Stimulated activated CD4-positive, alpha-beta T cell treated with anti-CD3 and anti-CD28 coated beads, Interleukin-1b, Interleukin-23, amount 100 ng/mL, for 4 hours (primary cell): ENCODE data around the gene PPFIBP1.

Source experiments
- DNase-seq, 2 donors: peaks; one replicate each; pipeline ENCODE4 v3.0.0-alpha.2; 2020; ENCODE audit warnings: low read depth in 2 of 2

PPFIBP1 gene

DNA sequence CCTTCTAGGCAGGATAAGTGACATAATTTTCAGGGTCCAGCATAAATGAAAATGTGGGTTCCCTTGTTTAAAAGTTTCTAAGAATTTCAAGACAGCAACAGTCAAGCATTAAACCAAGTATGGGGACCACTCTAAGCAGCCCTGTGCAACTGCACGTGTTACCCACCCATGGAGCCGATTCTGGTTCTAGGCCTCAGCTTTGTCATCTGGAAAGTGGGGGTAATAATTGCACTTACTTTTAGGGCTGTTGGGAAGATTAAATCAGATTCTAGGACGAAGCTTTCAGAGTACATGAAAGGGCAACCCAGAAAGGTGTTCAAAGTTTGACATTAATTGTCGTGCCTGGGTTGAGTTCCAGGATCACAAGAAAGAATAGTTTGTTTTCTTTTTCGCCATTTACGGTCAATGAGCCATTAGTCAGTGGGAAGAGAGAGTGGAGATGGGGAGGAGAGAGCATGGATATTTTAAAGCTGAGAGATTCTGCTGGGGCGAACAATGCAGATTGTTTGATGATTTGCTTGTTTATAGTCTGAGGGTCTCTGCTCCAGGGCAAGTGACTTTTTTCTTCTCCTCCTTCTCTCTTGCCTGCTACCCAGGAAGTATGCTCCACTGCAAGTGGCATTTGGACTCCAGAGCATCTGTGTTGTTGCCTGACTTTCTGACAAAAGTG, 10.7 kb upstream of the PPFIBP1 start:
- no peak for DNase-seq

DNA sequence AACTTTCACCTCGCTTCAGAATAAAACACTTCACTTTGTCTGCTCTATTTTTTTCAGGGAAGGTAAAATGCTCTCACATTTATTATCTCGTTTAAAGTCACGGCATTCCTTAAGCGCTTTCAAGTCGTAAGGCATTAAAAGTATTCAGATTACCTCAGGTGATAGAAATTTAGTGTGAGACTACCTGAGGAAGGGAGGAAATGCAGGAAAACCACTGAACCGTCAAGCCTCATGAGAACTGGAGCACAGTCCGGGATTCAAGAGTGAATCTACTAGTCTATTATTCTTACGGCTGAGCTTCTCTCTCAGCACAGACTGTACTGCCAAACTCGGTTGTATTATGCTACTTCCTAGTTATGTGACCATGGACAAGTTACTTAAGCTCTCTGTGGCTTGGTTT, 8.3 kb upstream of the PPFIBP1 start:
- no peak for DNase-seq

DNA sequence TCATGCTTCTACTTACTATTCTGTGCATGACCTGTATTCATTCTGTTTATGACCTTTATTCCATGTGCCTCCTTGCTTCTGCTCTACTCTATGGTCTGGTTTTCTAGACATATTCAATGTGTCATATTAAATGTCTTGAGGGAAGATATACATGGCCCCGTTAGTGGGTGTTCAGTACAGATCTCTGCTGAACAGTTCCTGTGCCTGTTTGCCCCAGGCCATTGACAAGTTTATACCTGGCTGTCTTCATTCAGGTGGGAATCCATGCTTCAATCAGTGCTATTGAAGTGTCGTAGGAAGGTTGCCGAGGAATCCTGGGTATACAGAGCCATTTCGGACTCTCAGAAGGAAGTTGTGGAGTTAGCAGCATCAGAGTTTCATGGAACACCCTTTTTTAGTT, 7.4 kb upstream of the PPFIBP1 start:
- DNase-seq, result no peak

DNA sequence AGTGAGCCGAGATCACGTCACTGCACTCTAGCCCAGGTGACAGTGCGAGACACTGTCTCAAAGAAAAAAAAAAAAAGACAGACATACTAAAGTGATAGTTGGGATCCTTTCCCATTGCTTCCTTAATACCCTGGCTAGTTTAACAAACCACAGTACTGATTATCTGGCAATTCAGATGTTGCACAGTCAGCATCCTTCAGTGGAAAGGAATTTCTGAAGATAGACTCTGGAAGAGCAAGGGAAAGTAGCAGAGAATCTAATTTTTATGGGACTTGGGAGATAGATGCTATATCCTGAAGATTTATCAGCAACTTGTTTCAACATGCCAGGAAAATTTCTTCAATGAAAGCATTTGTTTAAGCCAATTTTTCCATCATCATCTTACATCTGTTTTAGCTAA, 6.5 kb upstream of the PPFIBP1 start:
- DNase-seq, result no peak

DNA sequence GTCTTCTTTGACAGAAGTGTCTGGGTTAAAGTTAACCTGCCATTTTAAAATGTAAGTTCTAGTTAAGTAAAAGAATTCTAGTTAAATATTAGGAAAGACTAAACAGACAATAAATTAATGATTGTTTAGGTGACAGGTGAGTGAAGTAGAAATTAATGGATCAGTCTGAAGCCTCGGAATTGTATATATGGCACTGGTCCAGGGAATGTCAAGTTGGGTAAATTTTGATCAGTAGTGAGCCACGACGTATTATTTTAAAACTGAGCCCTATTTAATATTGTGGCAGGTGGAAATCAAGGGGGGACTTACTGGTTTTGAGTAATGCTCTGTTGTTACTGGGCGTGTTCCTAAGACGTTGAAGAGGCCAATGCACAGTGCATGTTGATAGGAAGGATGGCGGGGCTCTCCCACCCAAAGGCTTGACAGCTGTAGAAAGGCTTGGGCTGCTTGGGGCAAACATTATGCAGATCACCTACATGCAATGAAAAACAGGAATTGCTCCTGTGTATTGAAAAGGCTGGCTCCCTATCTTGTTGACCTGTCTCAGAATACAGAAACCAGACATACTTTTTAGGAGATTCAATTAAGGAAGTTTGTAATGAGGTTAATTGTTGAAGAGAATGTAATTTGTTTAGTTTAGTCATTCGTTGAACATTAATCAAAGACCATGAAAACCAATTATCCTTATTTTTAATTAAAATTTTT, 5.9 kb upstream of the PPFIBP1 start:
- DNase-seq, result no peak

DNA sequence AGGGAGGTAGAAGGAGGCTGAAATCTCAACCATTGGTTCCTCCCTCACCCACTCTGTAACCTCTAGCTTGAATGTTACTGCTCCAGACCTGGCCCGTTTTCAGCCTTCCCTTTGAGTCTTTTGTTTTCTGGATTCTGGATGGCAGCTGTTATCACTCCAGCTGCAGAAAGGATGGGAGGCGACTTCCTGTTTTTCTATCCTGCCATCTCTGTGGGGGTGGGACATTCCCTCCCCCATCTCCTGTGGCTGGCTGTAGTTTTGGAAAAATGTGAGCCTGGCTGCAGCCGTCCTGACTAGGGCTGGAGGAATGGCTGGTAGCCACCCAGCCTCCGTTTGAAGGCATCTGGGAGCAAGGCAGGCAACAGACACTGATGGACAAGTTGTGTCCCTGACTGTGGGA, 2.9 kb upstream of the PPFIBP1 start:
- DNase-seq, result no peak

DNA sequence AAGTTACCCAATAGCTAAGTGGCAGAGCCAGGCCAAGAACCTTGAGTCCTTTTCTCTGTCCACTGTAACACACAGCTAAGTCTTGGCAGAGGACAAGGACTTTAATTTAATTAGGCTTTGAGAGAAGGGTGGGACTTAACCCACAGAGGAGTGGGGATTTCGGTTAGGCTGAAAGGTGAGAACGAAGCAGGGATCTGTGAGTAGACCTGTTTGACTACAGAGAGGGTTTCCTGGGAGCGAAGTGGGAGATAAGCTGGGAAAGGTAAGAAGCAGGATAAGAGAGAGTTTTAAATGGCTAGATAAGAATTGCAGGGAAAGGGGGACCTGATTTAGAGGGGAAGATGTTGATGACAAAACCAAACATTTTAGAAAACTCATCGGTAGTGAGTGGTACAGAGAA, 2.0 kb upstream of the PPFIBP1 start:
- DNase-seq, result no peak

DNA sequence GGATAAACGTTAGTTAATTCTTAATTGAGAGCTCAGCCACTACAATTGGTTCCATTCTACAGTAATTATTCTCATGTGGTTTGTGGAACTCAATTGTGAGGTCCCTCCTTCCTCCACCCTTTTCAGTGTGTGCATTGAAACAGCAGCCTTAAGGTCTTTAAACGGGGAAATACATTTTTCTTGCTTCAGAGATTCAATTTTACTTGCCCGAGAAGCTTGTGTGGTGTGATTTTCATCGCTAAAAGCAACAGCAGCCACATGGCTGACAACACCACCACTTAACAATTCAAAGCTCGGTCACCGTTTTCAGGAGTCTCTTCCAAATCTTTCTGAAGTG, 733 bp upstream of the PPFIBP1 start:
- no peak for DNase-seq

DNA sequence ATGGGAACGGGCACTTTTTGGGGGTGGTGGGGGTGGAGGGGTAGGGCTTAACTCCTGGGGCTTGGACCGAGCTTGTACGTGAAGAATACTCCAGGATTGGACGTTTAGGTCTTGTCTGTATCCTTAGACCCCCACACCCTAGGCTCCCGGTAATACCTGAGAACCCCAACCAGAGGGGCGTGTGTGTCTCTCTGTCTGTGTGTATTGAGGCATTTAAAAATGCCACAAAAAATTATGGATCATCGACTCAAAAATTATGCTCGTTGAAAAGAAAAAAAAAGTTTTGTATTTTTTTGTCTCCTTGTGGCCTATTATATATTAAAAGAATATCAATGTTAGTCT, 459 bp downstream of the PPFIBP1 start:
- DNase-seq, result no peak

DNA sequence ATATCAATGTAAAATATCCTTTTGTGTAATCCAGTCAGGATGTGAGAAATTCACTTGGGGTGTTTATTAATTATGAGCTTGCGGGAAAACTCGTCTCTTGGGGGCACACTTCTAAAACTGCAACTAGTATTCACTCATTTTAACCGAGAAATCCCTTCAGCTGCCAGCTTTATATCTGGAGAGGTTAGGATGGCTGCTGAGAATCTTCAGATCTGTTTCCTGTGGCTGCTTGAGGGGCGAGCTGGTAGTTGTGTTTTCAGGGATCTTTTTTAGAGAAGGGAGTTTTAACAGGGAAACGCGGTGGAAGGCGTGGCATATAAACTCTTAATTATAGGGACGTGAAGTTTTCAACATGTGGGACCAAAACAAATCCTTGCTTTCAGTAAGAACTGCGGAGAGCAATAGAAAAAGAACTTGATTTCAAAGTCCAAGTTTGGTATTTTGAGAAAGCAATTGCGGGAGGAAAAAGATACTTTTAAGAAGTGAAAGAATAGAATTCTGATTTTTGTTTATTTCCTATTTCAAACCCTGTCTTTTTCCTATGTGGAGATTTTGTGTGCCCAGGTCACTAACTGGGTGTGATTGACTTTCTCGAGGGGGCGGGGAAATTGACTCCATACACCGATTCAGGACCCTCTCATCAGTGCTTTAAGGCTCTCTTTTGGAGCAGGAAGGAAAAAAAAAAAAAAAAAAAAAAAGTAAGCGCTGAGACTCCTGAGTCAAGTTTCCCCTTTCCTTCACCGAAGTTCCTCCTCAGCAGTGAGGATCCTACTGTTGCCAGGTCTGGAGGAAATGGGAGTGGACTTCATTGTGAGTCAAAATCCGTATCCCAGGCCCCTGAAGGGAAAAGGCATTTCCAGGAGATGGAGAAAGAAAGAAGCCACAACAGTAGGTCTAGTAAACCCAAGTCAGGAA, 1.1 kb downstream of the PPFIBP1 start:
- DNase-seq, result no peak

DNA sequence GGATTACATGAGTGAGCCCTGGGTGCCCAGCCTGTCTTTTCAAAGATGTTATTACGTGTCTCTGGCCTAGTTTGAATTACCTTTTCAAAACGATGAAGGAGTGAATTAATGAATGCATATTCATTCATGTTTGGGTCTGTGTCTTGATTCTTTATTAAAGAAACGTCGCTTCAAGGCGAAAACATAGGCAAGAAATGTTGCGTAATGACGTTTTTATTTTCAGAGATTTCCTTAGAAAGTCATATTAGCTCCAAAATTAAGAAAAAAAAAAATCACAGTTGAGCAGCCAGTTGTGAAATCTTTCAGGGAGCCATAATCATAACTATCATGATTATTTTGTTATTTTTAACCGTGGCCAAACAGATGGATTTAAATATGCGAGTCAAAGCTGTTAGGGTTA, 3.5 kb downstream of the PPFIBP1 start:
- DNase-seq, result no peak

DNA sequence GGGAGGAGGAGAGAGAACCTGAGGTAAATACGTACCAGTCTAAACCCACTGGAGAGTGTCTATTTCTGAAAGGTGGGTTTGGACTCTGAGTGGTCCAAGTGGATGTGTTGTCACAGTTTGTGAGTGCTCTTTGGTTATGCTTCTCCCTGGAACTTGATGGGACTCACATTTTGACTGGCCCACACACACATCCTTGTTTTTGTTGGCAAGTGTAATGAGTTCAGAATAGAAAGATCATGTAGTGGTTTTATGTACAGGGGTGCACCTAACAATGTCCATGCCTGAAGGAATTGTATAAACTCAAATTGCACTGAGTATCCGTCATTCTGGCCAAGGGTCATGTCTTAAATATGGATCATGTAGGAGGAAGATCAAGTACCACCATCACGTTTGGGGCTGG, 4.8 kb downstream of the PPFIBP1 start:
- no peak for DNase-seq

DNA sequence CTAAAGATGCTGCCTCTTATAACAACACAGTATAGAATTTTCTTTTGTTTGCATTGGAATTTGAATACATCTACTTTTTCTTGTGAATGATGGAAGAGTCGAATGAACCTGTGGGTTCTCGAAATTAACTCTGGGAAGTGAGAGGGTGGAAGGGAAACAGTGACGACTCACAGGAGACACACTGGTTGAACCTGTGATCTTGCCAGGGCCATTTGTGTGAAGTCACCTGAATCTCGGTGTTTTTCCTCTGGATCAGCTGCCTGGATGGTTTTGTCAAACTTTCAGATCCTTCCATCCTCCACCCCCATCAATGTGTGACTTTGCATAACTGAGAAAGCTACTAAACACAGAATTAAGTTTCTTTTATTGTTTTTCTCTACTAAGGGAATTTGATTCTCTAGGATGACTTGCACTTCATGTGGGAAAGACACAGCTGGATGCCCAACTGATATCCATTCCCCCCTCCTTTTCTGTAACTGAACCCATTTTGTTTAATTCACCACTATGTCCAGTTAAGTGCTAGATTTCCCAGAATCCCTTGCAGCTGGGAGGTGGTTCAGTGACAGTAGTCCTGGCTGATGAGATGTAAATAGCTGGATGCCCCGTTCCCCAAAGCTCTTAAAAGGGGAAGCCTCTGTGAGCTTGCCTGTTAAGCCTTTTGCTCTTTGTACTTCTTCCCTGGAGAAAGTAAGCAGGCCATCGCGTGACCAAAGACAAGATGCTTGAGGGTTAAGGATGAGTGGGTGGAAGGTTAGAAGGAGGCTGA, 6.3 kb downstream of the PPFIBP1 start:
- DNase-seq, result no peak

DNA sequence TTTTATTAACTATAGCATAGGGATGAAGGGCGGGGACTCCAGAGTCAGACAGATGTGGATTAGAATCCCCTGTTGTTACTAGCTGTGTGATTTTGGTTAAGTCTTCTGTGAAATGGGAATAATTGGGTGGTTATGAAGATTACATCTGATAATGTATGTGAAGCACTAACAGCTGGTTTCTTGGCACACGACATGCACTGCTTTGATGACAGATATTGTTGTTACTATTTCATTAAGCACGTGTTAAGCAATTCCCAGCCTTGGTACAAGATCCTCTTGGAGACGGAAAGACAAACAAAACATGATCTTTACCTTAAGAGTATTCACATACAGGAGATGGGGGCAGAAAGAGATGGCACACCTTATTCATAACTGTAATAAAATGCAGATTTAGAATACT, 7.9 kb downstream of the PPFIBP1 start:
- no peak for DNase-seq

DNA sequence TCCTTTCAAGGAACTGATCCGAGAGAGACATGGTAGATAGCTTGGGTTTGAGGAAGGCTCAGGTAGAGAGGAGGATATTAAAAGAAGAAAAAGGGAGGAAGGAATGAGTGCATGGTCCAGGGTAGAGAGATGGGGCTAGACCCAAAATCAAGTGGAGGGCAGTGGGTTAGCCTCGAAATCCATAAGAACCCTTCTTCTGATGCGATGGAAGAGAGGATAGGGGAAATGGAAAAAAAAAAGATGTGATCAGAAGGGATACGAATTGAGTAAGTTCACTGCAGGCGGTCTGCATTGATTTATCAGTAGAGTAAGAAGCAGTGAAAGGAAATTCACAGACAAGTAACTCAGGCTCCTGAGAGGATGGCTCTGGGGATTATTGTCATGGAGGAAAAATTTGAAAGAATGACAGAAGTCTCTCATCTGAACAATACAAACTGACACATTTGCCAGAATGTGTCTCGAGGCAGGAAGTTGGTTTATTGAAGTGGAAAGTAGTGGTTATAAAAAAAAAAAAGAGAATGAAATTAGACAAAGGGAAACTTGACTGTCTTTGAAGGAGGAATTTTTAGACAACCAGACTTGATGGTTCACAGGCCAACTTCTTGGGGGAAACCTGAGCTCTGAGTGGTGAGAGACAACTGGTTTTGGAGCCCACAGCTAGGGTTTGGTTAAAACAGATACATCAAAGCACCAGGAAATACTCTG, 10.2 kb downstream of the PPFIBP1 start:
- no peak for DNase-seq

DNA sequence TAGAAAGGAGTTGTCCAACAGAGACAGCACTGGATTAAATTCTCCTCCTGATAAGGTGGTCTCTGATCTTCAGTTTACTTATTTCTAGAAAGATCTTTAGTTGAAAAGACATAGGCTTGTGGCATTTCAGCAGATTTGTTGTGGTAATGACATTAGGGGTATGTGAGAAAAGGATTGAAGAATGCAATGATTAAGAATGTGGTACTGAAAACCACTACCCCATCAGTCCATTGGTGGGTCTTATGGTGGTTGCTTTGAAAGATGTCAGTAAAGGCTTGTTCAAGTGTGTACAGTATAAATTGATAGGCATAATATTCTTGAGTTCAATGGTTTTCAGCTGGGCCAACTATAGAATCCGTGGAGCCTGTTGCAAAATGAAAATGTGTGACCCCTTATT, 10.8 kb downstream of the PPFIBP1 start:
- no peak for DNase-seq

DNA sequence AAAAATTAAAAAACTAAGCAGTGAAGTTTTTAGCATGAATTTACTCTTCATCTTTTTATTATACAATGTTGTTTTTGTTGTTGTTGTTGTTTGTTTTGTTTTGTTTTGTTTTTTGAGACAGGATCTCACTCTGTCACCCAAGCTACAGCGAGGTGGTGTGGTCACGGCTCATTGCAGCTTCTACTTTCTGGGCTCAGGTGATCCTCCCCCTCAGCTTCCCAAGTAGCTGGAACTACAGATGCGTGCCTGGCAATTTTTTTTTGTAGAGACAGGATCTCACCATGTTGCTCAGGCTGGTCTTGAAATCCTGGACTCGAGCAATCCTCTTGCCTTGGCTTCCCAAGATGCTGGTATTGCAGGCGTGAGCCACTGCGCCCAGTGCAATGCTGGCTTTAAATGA, 11.3 kb downstream of the PPFIBP1 start:
- no peak for DNase-seq

DNA sequence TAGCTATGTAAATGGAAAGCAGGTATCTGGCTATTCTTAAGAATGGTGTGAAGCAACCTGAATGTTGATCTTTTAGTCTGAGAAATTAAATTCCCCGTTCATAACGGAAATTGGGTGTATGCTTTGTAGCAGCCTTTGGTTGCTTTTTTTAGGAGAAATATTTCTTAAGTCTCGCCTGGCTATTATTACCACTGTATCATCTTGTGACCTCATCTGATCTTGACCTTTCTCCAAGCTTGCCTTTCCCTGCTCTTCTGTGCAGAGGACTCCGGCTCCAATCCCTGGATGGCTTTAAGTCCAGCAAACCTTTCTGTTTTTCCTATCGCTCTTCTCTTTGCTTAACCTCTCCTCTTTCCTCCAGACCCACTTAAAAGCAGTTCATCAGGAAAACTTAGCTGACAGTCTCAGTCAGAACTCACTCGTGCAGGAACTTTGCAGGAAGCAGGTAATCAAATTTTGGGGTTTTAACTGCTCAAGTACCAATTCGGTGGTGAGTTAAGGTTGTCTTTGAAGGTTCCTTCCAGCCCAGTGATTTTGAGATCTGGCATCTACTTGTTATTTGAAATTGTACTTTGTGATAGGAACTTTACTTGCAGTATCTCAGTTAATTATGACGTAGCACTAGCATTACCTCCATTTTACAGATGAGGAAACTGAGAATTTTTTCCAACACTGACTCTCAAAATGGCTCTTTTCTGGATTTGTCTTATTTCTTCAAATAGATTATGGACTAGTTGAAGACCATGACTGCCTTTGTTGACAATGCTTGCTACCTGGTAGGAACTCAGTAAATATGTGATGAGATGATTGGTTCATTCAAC, 14.1 kb downstream of the PPFIBP1 start:
- DNase-seq, result no peak

DNA sequence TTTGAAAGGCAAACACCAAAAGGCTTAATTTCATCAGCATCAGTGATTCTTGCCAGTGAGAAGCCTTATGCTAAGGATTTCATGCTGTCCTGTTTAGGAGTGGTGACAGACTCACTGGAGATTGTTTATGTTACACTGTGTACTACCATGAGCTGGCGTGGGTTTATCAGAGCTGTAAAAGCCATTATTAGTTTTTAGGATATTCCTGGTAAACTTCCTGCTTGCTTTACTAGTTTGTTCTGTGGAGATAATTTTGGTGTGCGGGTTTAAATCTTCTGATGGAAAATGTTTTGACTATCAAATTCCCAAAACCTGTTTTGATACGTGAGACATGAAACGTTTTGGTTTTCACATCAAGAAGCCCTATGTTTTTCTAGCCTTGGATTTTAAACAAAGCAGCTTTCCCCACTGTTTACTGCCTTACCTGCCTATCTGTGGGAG, 15.2 kb downstream of the PPFIBP1 start:
- no peak for DNase-seq

DNA sequence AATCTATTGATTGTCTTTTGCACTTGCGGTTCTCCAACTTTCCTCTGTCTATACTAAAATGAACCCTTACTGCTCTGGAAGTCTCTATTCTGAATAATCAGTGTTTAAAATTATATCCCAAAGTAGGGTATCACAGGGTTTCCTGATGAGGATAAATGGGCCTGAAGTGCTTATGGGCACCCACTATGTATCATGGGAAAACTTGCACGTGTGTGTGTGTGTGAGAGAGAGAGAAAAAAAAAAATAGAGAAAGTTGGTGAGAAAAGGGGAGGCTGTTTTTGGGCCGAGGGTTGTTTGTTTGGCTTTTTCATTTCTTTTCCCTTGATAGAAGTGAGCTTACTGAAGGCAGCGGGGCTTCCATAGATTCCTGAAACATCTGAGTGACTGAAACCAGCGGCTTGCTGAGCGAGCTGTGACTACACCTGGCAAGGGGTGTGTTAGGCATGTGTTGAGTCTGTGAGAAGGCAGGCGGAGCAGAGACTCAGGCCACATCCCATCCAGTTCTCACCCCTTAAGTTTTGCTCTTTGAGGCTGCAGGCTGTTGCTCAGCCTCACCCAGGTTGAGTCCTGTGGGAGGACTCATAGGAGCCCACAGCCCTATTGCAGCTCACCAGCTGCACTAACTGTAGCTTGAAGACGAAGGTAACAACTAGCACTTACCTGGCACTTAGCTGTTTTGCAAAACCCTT, 17.2 kb downstream of the PPFIBP1 start:
- no peak for DNase-seq
